Choroid plexus epithelial cell (primary cell): ENCODE measurements around the gene HIVEP2.
A peak's percentile ranks its signal among the peaks of the same experiment; 100 is the strongest.

Experiments used
- DNase-seq: peaks from one replicate; pipeline ENCODE4 v3.0.0-alpha.2; 2010; ENCODE audit warnings: low read depth
- H3K4me3 ChIP-seq: 2 replicates; pipeline ENCODE4 v1.5.1; 2011; ENCODE audit warnings: low read depth, mild to moderate bottlenecking, control low read depth, low read length, moderate library complexity
- CTCF ChIP-seq: conservative IDR thresholded peaks from 2 replicates; pipeline ENCODE4 v1.5.1; 2011; ENCODE audit warnings: low read depth, mild to moderate bottlenecking, control low read depth, inconsistent platforms, low read length, moderate library complexity

Gene HIVEP2

GRCh38 chr6:142810952-142811514 is 133.9 kb downstream of the HIVEP2 start:
- H3K4me3 ChIP-seq, result no peak overlapping the region
- TF ChIP-seq CTCF, result no peak
- no peak for DNase-seq

DNA sequence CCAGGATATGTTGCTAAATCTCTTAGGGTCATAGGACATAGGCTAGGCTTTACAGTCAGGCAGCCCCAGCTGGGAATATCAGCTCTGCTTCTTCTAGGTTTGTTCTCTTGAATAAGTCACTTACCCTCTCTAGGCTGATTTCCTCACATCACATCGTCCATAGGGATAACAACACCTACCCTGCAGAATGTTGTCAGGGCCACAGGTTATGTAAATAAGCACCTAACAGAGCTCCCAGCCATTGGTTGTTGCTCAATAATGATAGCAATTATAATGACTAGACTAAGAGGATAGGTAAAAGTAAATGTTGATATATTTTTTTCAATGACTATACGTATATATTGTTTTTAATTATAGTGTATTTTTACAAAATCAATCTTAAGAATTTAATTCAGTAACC is 135.0 kb downstream of the HIVEP2 start:
- no peak for DNase-seq
- no peak overlapping the region for H3K4me3 ChIP-seq
- no peak for TF ChIP-seq CTCF

DNA sequence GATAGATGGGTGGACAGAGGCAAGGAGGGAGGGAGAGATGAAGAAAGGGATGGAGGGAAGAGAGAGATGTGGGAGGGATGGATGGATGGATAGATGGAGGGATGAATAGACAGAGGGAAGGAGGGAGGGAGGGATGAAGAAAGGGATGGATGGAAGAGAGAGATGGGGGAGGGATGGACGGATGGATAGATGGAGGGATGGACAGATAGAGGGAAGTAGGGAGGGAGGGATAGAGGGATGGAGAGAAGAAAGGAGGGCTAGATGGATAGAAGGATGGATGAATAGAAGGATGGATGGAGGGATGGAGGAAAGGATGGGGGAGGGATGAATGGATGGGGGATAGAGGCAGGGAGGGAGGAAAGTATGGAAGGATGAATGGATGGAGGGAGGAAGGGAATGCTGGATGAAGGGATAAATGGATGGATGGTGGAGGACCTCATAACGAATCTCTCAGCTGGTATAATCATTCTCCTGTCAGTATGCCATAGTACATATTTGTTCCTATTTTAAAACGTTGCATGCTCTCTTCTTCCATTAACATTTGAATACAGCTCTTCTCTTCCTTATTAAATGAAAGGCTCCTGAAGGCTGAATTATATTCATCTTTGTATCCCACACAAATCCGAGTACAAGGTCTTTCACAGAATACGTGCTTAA is 136.4 kb downstream of the HIVEP2 start:
- DNase-seq, result no peak
- TF ChIP-seq CTCF, result no peak
- H3K4me3 ChIP-seq, result no peak overlapping the region

DNA sequence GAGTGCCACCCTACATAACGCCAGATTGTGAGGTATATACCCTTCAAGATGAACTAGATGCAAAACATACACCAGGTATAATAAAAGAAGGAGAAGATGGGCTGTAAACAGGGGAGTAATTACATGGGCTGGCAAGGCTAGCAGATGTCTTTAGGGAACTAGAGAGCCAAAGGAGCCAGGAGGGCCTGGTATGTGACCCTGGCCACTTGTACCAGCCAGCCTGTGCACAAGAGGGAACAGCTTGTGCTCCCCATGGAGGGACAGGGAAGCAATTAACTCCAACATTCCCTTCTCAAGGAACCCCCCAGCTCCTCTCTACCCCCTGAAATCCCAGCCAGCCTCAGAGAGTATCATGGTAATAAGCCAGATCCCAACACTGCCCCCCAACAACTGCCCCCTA is 139.9 kb downstream of the HIVEP2 start:
- TF ChIP-seq CTCF, result no peak
- DNase-seq, result no peak
- H3K4me3 ChIP-seq, result no peak overlapping the region

GRCh38 chr6:142804490-142804889 is 140.5 kb downstream of the HIVEP2 start:
- H3K4me3 ChIP-seq, result no peak overlapping the region
- no peak for DNase-seq
- TF ChIP-seq CTCF, result no peak

DNA sequence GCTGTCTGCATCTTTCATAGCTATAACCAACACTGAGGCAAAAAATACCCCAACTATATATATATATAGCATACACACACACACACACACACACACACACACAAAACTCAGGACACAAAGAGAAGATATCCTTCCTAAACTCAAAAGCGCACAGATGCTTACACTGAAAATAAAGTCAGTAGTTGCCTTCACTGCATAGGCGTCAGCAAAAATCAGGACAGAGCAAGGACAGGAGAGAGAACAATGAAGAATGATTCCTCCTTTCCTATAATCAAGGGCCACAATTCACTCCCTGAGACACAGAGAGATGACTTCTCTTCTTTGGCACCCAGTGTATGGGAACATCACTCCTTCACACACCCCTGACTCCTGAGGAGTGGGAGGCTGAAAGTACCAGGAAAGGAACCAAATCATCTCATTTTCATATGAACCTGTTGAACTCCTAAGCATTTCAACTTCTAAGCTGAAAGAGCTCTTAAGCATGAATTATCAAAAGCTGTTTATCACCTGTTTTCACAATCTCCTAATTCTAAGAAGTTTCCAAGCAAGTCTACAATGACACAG is 141.4 kb downstream of the HIVEP2 start:
- DNase-seq, result no peak
- no peak overlapping the region for H3K4me3 ChIP-seq
- TF ChIP-seq CTCF, result no peak

GRCh38 chr6:142803032-142803431 is 141.9 kb downstream of the HIVEP2 start:
- no peak for TF ChIP-seq CTCF
- DNase-seq, result peak; percentile 69
- H3K4me3 ChIP-seq, result no peak overlapping the region
